H9 (cell line): ENCODE data around the gene CYP24A1. TPM values are rescaled to one million over a fixed set of nuclear protein-coding genes. Genes with fewer than 3 reads are reported as not detected.
A peak's percentile ranks its signal among the peaks of the same experiment; 100 is the strongest.

Experiments
- DNase-seq: peaks from one replicate; pipeline ENCODE4 v3.0.0-alpha.2; 2017
- H2AFZ ChIP-seq: one replicate; pipeline ENCODE4 v1.6.1; 2013; ENCODE audit warnings: mild to moderate bottlenecking, low read length, control low read depth, moderate library complexity
- H2AK5ac ChIP-seq: 2 replicates; pipeline ENCODE4 v1.6.1; 2013; ENCODE audit warnings: low read length, control low read depth, mixed read lengths; ENCODE audit not compliant: insufficient read length
- H2BK120ac ChIP-seq: one replicate; pipeline ENCODE4 v1.6.1; 2013; ENCODE audit warnings: low read depth, mild to moderate bottlenecking, low read length, control low read depth, inconsistent platforms; ENCODE audit not compliant: poor library complexity, severe bottlenecking
- H2BK12ac ChIP-seq: 2 replicates; pipeline ENCODE4 v1.6.1; 2013; ENCODE audit warnings: low read length, control low read depth, mixed read lengths, low read depth; ENCODE audit not compliant: insufficient read length
- H2BK15ac ChIP-seq: 2 replicates; pipeline ENCODE4 v1.6.1; 2013; ENCODE audit warnings: low read depth, low read length, control low read depth
- H2BK20ac ChIP-seq: one replicate; pipeline ENCODE4 v1.6.1; 2013; ENCODE audit warnings: low read depth, mild to moderate bottlenecking, low read length, control low read depth, inconsistent platforms; ENCODE audit not compliant: poor library complexity, severe bottlenecking
- H2BK5ac ChIP-seq: 2 replicates; pipeline ENCODE4 v1.6.1; 2013; ENCODE audit warnings: low read length, control low read depth, mixed read lengths; ENCODE audit not compliant: insufficient read length
- H3K14ac ChIP-seq: 2 replicates; pipeline ENCODE4 v1.6.1; 2013; ENCODE audit warnings: low read length, control low read depth; ENCODE audit not compliant: insufficient read depth
- H3K18ac ChIP-seq: 2 replicates; pipeline ENCODE4 v1.6.1; 2013; ENCODE audit warnings: low read depth, mild to moderate bottlenecking, mixed read lengths, low read length, control low read depth; ENCODE audit not compliant: insufficient read length
- H3K23ac ChIP-seq: 2 replicates; pipeline ENCODE4 v1.6.1; 2013; ENCODE audit warnings: low read length, control low read depth, mixed read lengths, low read depth; ENCODE audit not compliant: insufficient read length
- H3K23me2 ChIP-seq: 2 replicates; pipeline ENCODE4 v1.6.1; 2013; ENCODE audit warnings: low read depth, mild to moderate bottlenecking, mixed read lengths, low read length, control low read depth; ENCODE audit not compliant: insufficient read length, poor library complexity, severe bottlenecking
- H3K27ac ChIP-seq: 2 replicates; pipeline ENCODE4 v1.5.1; 2013; ENCODE audit warnings: low read length, control low read depth, mixed read lengths, low read depth; ENCODE audit not compliant: insufficient read length
- H3K27me3 ChIP-seq: 2 replicates; pipeline ENCODE4 v1.6.1; 2013; ENCODE audit warnings: low read length, control low read depth, inconsistent platforms; ENCODE audit not compliant: insufficient read depth
- H3K4ac ChIP-seq: 2 replicates; pipeline ENCODE4 v1.6.1; 2013; ENCODE audit warnings: low read depth, mild to moderate bottlenecking, control low read depth, inconsistent platforms, low read length, moderate library complexity
- H3K4me1 ChIP-seq: 2 replicates; pipeline ENCODE4 v1.6.1; 2013; ENCODE audit warnings: low read length, control low read depth, inconsistent platforms; ENCODE audit not compliant: insufficient read depth
- H3K4me2 ChIP-seq: 2 replicates; pipeline ENCODE4 v1.6.1; 2013; ENCODE audit warnings: low read length, control low read depth, mixed read lengths; ENCODE audit not compliant: insufficient read length, insufficient read depth
- H3K56ac ChIP-seq: 2 replicates; pipeline ENCODE4 v1.6.1; 2013; ENCODE audit warnings: low read depth, mild to moderate bottlenecking, mixed read lengths, low read length, control low read depth; ENCODE audit not compliant: insufficient read length
- H3K79me1 ChIP-seq: 2 replicates; pipeline ENCODE4 v1.6.1; 2013; ENCODE audit warnings: low read depth, mild to moderate bottlenecking, moderate library complexity, low read length, control low read depth, inconsistent platforms; ENCODE audit not compliant: insufficient read depth, poor library complexity, severe bottlenecking
- H3K79me2 ChIP-seq: 2 replicates; pipeline ENCODE4 v1.6.1; 2013; ENCODE audit warnings: low read length, control low read depth, inconsistent platforms; ENCODE audit not compliant: insufficient read depth
- H3K9ac ChIP-seq: 2 replicates; pipeline ENCODE4 v1.6.1; 2013; ENCODE audit warnings: low read length, control low read depth, mixed read lengths; ENCODE audit not compliant: insufficient read length; ENCODE audit errors: extremely low read depth
- H3K9me3 ChIP-seq: one replicate; pipeline ENCODE4 v1.6.1; 2013; ENCODE audit warnings: low read depth, low read length, inconsistent platforms; ENCODE audit not compliant: control insufficient read depth
- H3T11ph ChIP-seq: one replicate; pipeline ENCODE4 v1.6.1; 2013; ENCODE audit warnings: mild to moderate bottlenecking, low read length, control low read depth, inconsistent platforms
- H4K20me1 ChIP-seq: one replicate; pipeline ENCODE4 v1.6.1; 2013; ENCODE audit not compliant: control insufficient read depth, insufficient read length, insufficient read depth
- H4K5ac ChIP-seq: 2 replicates; pipeline ENCODE4 v1.6.1; 2013; ENCODE audit warnings: low read depth, mild to moderate bottlenecking, mixed read lengths, low read length, control low read depth; ENCODE audit not compliant: insufficient read length
- H4K8ac ChIP-seq: replicated peaks from 2 replicates; pipeline ENCODE4 v1.6.1; 2013; ENCODE audit warnings: low read length, control low read depth, mixed read lengths, low read depth; ENCODE audit not compliant: insufficient read length
- H4K91ac ChIP-seq: 2 replicates; pipeline ENCODE4 v1.6.1; 2013; ENCODE audit warnings: low read depth, mild to moderate bottlenecking, moderate library complexity, mixed read lengths, low read length, control low read depth; ENCODE audit not compliant: insufficient read length
- H3K27ac Mint-ChIP-seq, 3 experiments: 2 replicates in 2 of 3; 3 replicates in 1 of 3; pipeline ENCODE4 v1.8.0; 2020 to 2021; ENCODE audit warnings: mixed read lengths in 3 of 3, mild to moderate bottlenecking in 1 of 3, moderate library complexity in 1 of 3
- H3K27me3 Mint-ChIP-seq: 2 replicates; pipeline ENCODE4 v1.8.0; 2021; ENCODE audit warnings: low read depth, mild to moderate bottlenecking, moderate library complexity, mixed read lengths
- H3K36me3 Mint-ChIP-seq, 3 experiments: 2 replicates in 2 of 3; 3 replicates in 1 of 3; pipeline ENCODE4 v1.8.0; 2020 to 2021; ENCODE audit warnings: low read depth in 3 of 3, mixed read lengths in 3 of 3; ENCODE audit not compliant: insufficient read depth in 1 of 3
- H3K4me1 Mint-ChIP-seq, 2 experiments: 2 replicates each; pipeline ENCODE4 v1.8.0; 2020; ENCODE audit warnings: mixed read lengths in 2 of 2
- H3K4me3 Mint-ChIP-seq, 2 experiments: 2 replicates in 1 of 2; 3 replicates in 1 of 2; pipeline ENCODE4 v1.8.0; 2020 to 2021; ENCODE audit warnings: mild to moderate bottlenecking in 2 of 2, mixed read lengths in 2 of 2, moderate library complexity in 1 of 2
- H3K9me3 Mint-ChIP-seq, 2 experiments: 2 replicates in 1 of 2; 3 replicates in 1 of 2; pipeline ENCODE4 v1.8.0; 2020; ENCODE audit warnings: mild to moderate bottlenecking in 2 of 2, mixed read lengths in 2 of 2, moderate library complexity in 1 of 2
- WGBS: extraction: QIAGEN DNeasy Blood & Tissue Kit; methylation state at CpG from one replicate; pipeline ENCODE4 v1.1.7; 2013; ENCODE audit warnings: missing lambda C conversion rate, low lambda C conversion rate, mixed read lengths; ENCODE audit not compliant: insufficient read length; ENCODE audit errors: extremely low coverage; 5-methylcytosine and 5-hydroxymethylcytosine counted together
- total RNA-seq: library from RNA; stranded (reverse); gene quantifications from 2 replicates; pipeline ENCODE4 v1.2.1, GENCODE V29; 2021
- TF ChIP-seq, protein P1 (sequence below): fragments of 200-600 bp; sonication (generic); conservative IDR thresholded peaks from 3 replicates; pipeline ENCODE4 v1.8.0; 2021; ENCODE audit warnings: antibody characterized with exemption, mild to moderate bottlenecking

Gene CYP24A1
- total RNA-seq, 1 experiment from 2014 or later = not detected

DNA sequence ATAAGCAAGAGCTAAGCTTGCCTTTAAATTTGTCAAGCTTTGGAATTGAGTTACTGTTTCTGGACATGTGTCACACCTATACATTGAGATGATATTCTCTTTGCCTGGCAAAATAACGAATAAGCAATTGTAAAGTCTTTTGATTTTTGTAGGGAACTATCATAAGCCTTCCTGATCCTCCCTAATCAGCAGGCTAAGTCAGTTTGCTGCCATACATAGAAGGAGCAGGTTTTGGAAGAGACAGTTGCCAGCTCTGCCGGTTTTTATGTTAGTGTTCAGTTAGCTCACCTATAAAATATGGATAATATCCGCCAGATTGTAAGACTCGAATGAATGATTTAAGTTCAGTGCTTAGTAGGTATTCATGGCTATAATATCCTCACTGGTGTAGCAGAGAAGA lies 69.0 kb downstream of the CYP24A1 start:
- Mint-ChIP-seq H3K36me3 (peaks cover 0 to 5% (median 1%) of the 10 kb centered on the region in 3 experiments; a peak in 3 of 7 replicates), H3K27me3 (no peaks in the 10 kb centered on the region; the same call in 1 of the 2 replicates), H3K4me3 (no peak overlapping the region), H3K9me3 (peaks cover 0 to 2% of the 10 kb centered on the region in 2 experiments; a peak in 1 of 5 replicates), H3K4me1 (peaks cover 3 to 5% of the 10 kb centered on the region in 2 experiments; a peak in 2 of 4 replicates), H3K27ac (0 out of 7 replicates have a peak overlapping the region, but pooled peaks of 1 of the 3 experiments have one; percentile 5)
- Histone ChIP-seq H4K20me1 (no peaks in the 10 kb centered on the region), H3T11ph (no peak overlapping the region), H2BK5ac (no peak overlapping the region), H4K5ac (no peak overlapping the region), H3K79me1 (no peaks in the 10 kb centered on the region), H3K27ac (no peak overlapping the region), H4K8ac (no peak overlapping the region), H3K4me1 (no peaks in the 10 kb centered on the region; the same call in 1 of the 2 replicates), H3K4me2 (no peak overlapping the region), H3K18ac (no peak overlapping the region), H2BK20ac (no peak overlapping the region), H3K27me3 (no peaks in the 10 kb centered on the region), H2BK15ac (no peak overlapping the region), H4K91ac (no peak overlapping the region), H2AFZ (no peak overlapping the region), H3K23me2 (no peaks in the 10 kb centered on the region), H2AK5ac (no peak overlapping the region), H3K9ac (no peak overlapping the region), H2BK120ac (no peak overlapping the region), H3K4ac (no peak overlapping the region), H3K56ac (no peak overlapping the region), H3K23ac (no peak overlapping the region), H3K79me2 (no peaks in the 10 kb centered on the region), H3K9me3 (no peaks in the 10 kb centered on the region), H3K14ac (no peak overlapping the region), H2BK12ac (no peak overlapping the region)
- no CpG with 5 or more reads among the region's 4 CpGs for WGBS
- DNase-seq = no peak
- TF ChIP-seq, protein P1, sequence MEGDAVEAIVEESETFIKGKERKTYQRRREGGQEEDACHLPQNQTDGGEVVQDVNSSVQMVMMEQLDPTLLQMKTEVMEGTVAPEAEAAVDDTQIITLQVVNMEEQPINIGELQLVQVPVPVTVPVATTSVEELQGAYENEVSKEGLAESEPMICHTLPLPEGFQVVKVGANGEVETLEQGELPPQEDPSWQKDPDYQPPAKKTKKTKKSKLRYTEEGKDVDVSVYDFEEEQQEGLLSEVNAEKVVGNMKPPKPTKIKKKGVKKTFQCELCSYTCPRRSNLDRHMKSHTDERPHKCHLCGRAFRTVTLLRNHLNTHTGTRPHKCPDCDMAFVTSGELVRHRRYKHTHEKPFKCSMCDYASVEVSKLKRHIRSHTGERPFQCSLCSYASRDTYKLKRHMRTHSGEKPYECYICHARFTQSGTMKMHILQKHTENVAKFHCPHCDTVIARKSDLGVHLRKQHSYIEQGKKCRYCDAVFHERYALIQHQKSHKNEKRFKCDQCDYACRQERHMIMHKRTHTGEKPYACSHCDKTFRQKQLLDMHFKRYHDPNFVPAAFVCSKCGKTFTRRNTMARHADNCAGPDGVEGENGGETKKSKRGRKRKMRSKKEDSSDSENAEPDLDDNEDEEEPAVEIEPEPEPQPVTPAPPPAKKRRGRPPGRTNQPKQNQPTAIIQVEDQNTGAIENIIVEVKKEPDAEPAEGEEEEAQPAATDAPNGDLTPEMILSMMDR = no peak
